Gastrocnemius medialis (tissue), 4 donors: Measurements from ENCODE around the gene TBL1X.

Experiments
- CTCF ChIP-seq, 5 experiments: fragments of 450-650 bp in 3 of 5; fragments of 200-600 bp in 2 of 5; sonication (generic) in 2 of 5; IDR thresholded peaks in 4 of 5; conservative IDR thresholded peaks in 1 of 5; 1 replicate in 4 of 5; 2 replicates in 1 of 5; pipeline ENCODE4 v1.5.1; 2016 to 2019; ENCODE audit warnings: antibody characterized with exemption in 5 of 5, mild to moderate bottlenecking in 3 of 5, moderate library complexity in 3 of 5
- POLR2A ChIP-seq, 2 donors: fragments of 450-650 bp; IDR thresholded peaks; one replicate each; pipeline ENCODE4 v1.6.1; 2017; ENCODE audit warnings: antibody characterized with exemption in 2 of 2, mild to moderate bottlenecking in 2 of 2, moderate library complexity in 2 of 2

GRCh38 chrX:9503261-9503660, 38.4 kb downstream of the TBL1X start:
- TF ChIP-seq POLR2A (IDR thresholded peaks at IDR 0.05) (no peak), CTCF (IDR thresholded peaks at IDR 0.05 in 4 of 5, conservative IDR thresholded peaks at IDR 0.05 in 1 of 5) (no peak)
